ENCODE measurements around the gene MYO6. TPM values are rescaled to one million over a fixed set of nuclear protein-coding genes. Genes with fewer than 3 reads are reported as not detected.

MYO6 gene
- 15.9 and 18.6 TPM in 2 replicates for total RNA-seq

GRCh38 chr6:75748743-75749538, at the start of gene MYO6:
Gene MYO6, plus strand, starts transcription at chr6:75749239. Its CDS starts 68,309 bp downstream, at chr6:75817548.

Other genes starting within 250 kb of the MYO6 start
- gene SENP6, start 147.4 kb upstream of the MYO6 start, total RNA-seq: 58.9 and 76.6 TPM in 2 replicates

Data from smooth muscle cell of trachea (primary cell).